HL-60 (cell line): ENCODE results near the gene ARL5B.

ENCODE experiments used
- DNase-seq, 2 experiments: peaks; one replicate each; pipeline ENCODE4 v3.0.0-alpha.2; 2010 to 2020; ENCODE audit warnings: low read depth in 1 of 2, low spot score in 1 of 2
- H3K27ac ChIP-seq: fragments of 250-450 bp; sonication (Bioruptor Pico); replicated peaks from 2 replicates; pipeline ENCODE4 v1.5.1; 2020; ENCODE audit warnings: mild to moderate bottlenecking, moderate library complexity
- H3K27me3 ChIP-seq: fragments of 250-450 bp; sonication (Bioruptor Pico); 2 replicates; pipeline ENCODE4 v1.5.1; 2021; ENCODE audit warnings: mild to moderate bottlenecking, moderate library complexity; ENCODE audit not compliant: insufficient read depth, poor library complexity, severe bottlenecking
- H3K4me3 ChIP-seq: replicated peaks from 2 replicates; pipeline ENCODE4 v1.5.1; 2011; ENCODE audit warnings: mild to moderate bottlenecking, control low read depth, low read length; ENCODE audit not compliant: insufficient read depth
- GABPA ChIP-seq: IDR thresholded peaks from 2 replicates; pipeline ENCODE4 v1.6.1; 2012; ENCODE audit warnings: low read depth
- POLR2AphosphoS5 ChIP-seq: IDR thresholded peaks from 2 replicates; pipeline ENCODE4 v1.6.1; 2012; ENCODE audit warnings: low read depth
- SPI1 ChIP-seq: IDR thresholded peaks from 2 replicates; pipeline ENCODE4 v1.6.1; 2012; ENCODE audit warnings: low read depth, mild to moderate bottlenecking, borderline replicate concordance
- TF ChIP-seq, protein P1 (sequence below): IDR thresholded peaks from 2 replicates; pipeline ENCODE4 v1.6.1; 2012; ENCODE audit warnings: low read depth; ENCODE audit not compliant: insufficient replicate concordance
- TF ChIP-seq, protein P2 (sequence below): IDR thresholded peaks from one replicate; pipeline ENCODE4 v1.5.1; 2011; ENCODE audit warnings: low read length, control low read depth, inconsistent platforms; ENCODE audit not compliant: insufficient read depth

The ARL5B gene

DNA sequence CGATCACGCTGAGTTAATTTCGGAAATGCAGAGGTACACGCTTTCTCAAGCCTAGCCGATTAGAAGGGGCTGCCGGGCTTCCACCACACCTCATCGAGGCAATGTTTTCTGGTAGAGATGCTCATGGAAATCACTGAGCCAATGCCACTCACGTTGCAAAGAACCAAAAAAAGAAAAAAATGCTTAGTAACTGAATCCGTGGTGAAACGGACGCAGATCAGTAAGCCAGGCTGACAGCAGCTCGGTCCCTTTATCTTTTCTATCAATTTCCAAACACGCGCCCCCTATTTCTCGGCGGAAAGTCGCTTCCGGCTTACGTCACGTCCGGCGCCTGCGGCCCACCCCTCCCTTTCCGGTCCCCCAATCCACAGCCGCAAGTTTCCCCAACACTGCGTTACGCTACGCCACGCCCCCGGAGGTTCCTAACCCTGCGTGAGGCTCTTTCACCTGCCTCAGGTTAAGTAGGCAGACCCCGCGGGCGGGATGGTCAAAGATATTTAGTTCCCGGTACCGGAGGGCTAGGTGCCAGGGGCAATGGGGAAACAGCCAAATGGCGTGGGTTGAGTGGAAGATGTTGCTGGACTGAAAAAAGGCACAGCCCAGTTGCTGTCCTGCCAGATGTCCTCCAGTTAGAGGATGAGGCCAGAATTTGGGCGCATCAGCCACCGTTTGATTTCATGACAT, 7.8 kb upstream of the ARL5B start, which contains the start of gene NSUN6:
Gene NSUN6 (minus strand): TSS at position 264 of the 684 bp plus-strand sequence. CDS start 384 bp downstream, outside the sequence.
- DNase-seq = peak; percentile 57 to 78
- Histone ChIP-seq H3K27me3 (no peaks in the 10 kb centered on the region), H3K4me3 (peak within 1 kb of the TSS; percentile 65), H3K27ac (peak within 1 kb of the TSS; percentile 74)
- TF ChIP-seq POLR2AphosphoS5 = 0 out of 2 replicates have a peak, but pooled peaks have one; percentile 27
- no peak for TF ChIP-seq SPI1
- peak; percentile 86 for TF ChIP-seq GABPA
- TF ChIP-seq, protein P1, sequence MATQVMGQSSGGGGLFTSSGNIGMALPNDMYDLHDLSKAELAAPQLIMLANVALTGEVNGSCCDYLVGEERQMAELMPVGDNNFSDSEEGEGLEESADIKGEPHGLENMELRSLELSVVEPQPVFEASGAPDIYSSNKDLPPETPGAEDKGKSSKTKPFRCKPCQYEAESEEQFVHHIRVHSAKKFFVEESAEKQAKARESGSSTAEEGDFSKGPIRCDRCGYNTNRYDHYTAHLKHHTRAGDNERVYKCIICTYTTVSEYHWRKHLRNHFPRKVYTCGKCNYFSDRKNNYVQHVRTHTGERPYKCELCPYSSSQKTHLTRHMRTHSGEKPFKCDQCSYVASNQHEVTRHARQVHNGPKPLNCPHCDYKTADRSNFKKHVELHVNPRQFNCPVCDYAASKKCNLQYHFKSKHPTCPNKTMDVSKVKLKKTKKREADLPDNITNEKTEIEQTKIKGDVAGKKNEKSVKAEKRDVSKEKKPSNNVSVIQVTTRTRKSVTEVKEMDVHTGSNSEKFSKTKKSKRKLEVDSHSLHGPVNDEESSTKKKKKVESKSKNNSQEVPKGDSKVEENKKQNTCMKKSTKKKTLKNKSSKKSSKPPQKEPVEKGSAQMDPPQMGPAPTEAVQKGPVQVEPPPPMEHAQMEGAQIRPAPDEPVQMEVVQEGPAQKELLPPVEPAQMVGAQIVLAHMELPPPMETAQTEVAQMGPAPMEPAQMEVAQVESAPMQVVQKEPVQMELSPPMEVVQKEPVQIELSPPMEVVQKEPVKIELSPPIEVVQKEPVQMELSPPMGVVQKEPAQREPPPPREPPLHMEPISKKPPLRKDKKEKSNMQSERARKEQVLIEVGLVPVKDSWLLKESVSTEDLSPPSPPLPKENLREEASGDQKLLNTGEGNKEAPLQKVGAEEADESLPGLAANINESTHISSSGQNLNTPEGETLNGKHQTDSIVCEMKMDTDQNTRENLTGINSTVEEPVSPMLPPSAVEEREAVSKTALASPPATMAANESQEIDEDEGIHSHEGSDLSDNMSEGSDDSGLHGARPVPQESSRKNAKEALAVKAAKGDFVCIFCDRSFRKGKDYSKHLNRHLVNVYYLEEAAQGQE = no peak

DNA sequence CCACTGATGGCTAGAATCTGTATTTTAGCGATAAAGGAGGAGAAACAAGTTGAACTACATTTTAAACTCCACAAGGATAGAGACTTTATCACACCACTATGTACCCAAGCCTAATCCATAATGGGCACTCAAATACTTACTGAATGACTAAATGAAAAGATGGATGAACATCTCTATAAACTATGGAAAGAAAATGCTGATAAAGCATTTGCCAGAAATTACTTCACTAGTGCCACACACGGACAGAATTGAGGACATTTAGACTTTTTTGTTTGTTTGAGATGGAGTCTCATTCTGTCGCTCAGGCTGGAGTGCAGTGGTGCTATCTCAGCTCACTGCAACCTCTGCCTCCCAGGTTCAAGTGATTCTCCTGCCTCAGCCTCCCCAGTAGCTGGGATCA, 6.1 kb upstream of the ARL5B start:
- TF ChIP-seq GABPA (no peak), POLR2AphosphoS5 (no peak), SPI1 (no peak)
- TF ChIP-seq, protein P1 = no peak
- TF ChIP-seq, protein P2, sequence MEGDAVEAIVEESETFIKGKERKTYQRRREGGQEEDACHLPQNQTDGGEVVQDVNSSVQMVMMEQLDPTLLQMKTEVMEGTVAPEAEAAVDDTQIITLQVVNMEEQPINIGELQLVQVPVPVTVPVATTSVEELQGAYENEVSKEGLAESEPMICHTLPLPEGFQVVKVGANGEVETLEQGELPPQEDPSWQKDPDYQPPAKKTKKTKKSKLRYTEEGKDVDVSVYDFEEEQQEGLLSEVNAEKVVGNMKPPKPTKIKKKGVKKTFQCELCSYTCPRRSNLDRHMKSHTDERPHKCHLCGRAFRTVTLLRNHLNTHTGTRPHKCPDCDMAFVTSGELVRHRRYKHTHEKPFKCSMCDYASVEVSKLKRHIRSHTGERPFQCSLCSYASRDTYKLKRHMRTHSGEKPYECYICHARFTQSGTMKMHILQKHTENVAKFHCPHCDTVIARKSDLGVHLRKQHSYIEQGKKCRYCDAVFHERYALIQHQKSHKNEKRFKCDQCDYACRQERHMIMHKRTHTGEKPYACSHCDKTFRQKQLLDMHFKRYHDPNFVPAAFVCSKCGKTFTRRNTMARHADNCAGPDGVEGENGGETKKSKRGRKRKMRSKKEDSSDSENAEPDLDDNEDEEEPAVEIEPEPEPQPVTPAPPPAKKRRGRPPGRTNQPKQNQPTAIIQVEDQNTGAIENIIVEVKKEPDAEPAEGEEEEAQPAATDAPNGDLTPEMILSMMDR = no peak
- Histone ChIP-seq H3K4me3 (no peak overlapping the region), H3K27ac (no peak overlapping the region), H3K27me3 (no peaks in the 10 kb centered on the region)
- no peak for DNase-seq

DNA sequence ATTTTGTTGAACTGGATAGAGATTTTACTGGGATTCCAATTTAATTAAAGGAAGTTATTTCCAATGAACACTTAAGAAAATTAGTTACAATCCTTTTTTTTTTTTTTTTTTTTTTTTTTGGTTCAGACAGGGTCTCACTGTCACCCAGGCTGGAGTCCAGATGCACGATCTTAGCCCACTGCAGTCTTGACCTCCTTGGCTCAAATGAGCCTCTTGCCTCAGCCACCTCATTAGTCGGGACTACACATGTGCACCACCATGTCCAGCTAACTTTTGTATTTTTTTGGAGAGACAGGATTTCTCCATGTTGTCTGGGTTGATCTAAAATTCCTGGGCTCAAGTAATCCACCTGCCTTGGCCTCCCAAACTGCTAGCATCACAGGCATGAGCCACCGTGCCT, 2.5 kb upstream of the ARL5B start:
- TF ChIP-seq POLR2AphosphoS5 (no peak), SPI1 (no peak), GABPA (no peak)
- TF ChIP-seq, protein P1 = no peak
- TF ChIP-seq, protein P2 = no peak
- no peak for DNase-seq
- Histone ChIP-seq H3K27me3 (no peaks in the 10 kb centered on the region), H3K4me3 (no peak overlapping the region), H3K27ac (no peak overlapping the region)
